CD4-positive, CD25-positive, alpha-beta regulatory T cell (primary cell): ENCODE data around the gene CDKL5. TPM values are rescaled to one million over a fixed set of nuclear protein-coding genes. Genes with fewer than 3 reads are reported as not detected.
A peak's percentile ranks its signal among the peaks of the same experiment; 100 is the strongest.

Experiments
- ATAC-seq, 2 donors: fragments of 150-1000 bp; cut with Tn5 transposase; one replicate each; pipeline ENCODE4 v1.10.0; 2021; ENCODE audit warnings: low read depth in 2 of 2, moderate number of reproducible peaks in 2 of 2, moderate library complexity in 1 of 2
- DNase-seq, 3 donors: peaks; one replicate each; pipeline versions ENCODE4 v3.0.0 to v3.0.0-alpha.2; 2012 to 2022; ENCODE audit warnings: mixed read lengths in 1 of 3
- H3K27ac ChIP-seq: one replicate; pipeline ENCODE4 v1.7.0; 2013; ENCODE audit warnings: mild to moderate bottlenecking, low read length; ENCODE audit not compliant: insufficient read depth, poor library complexity, severe bottlenecking
- H3K27me3 ChIP-seq: one replicate; pipeline ENCODE4 v1.7.0; 2013; ENCODE audit warnings: low read length; ENCODE audit not compliant: control insufficient read depth, insufficient read depth
- H3K36me3 ChIP-seq: one replicate; pipeline ENCODE4 v1.7.0; 2013; ENCODE audit warnings: mild to moderate bottlenecking, low read length, moderate library complexity; ENCODE audit not compliant: control insufficient read depth, insufficient read depth
- H3K4me1 ChIP-seq: 2 replicates; pipeline ENCODE4 v1.7.0; 2013; ENCODE audit warnings: mild to moderate bottlenecking, low read length; ENCODE audit not compliant: insufficient read depth, control insufficient read depth, poor library complexity, severe bottlenecking
- H3K4me3 ChIP-seq: one replicate; pipeline ENCODE4 v1.7.0; 2013; ENCODE audit warnings: low read depth, mild to moderate bottlenecking, low read length, moderate library complexity
- H3K9me3 ChIP-seq, 2 experiments: 1 replicate in 1 of 2; 2 replicates in 1 of 2; pipeline ENCODE4 v1.7.0; 2013; ENCODE audit warnings: low read length in 2 of 2, mild to moderate bottlenecking in 1 of 2, moderate library complexity in 1 of 2; ENCODE audit not compliant: control insufficient read depth in 2 of 2
- H3K27ac Mint-ChIP-seq, 3 donors: one replicate each; pipeline ENCODE4 v1.8.0; 2020 to 2022; ENCODE audit warnings: mild to moderate bottlenecking in 3 of 3, mixed read lengths in 3 of 3, moderate library complexity in 2 of 3
- H3K27me3 Mint-ChIP-seq: one replicate; pipeline ENCODE4 v1.8.0; 2022; ENCODE audit warnings: mild to moderate bottlenecking, mixed read lengths
- H3K36me3 Mint-ChIP-seq: one replicate; pipeline ENCODE4 v1.8.0; 2020; ENCODE audit warnings: mixed read lengths
- H3K4me1 Mint-ChIP-seq, 4 donors: one replicate each; pipeline ENCODE4 v1.8.0; 2020 to 2022; ENCODE audit warnings: mixed read lengths in 4 of 4, mild to moderate bottlenecking in 1 of 4
- H3K4me3 Mint-ChIP-seq, 4 donors: one replicate each; pipeline ENCODE4 v1.8.0; 2020 to 2022; ENCODE audit warnings: mild to moderate bottlenecking in 4 of 4, mixed read lengths in 4 of 4, moderate library complexity in 3 of 4
- H3K9me3 Mint-ChIP-seq, 7 donors: one replicate each; pipeline ENCODE4 v1.8.0; 2020 to 2022; ENCODE audit warnings: mixed read lengths in 7 of 7, mild to moderate bottlenecking in 3 of 7, moderate library complexity in 2 of 7
- polyA plus RNA-seq, 4 donors: library from polyadenylated mRNA; unstranded; fragments of 300-500 nt; fragmentation: Illumina TruSeq; gene quantifications; one replicate each; pipeline ENCODE4 v1.2.3, GENCODE V29; 2021
- total RNA-seq: library from RNA; stranded (reverse); gene quantifications from one replicate; pipeline ENCODE4 v1.2.3, GENCODE V29; 2022

Gene CDKL5
- total and polyA plus RNA-seq, 5 donors from 2014 or later = 0.02 to 2.9 (median 1.3) TPM

DNA sequence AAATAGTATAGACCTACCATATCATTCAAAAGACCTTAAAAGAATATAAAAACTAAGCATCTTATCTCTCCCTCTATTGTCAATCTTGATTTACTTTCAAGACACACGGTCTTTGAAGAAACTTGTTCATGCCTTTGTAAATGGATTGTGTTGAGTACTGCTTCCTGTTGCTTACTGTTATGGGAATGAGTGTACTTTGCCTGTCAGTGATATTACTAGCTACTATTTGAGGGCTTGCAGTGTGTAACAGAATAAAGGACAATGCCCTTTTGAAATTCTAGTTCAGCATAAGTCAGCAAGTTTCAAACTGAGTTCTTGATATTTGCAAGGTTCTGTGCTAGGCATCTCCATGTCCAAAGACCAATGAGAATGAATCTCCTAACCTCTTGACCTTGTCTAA lies 36.0 kb downstream of the CDKL5 start:
- Mint-ChIP-seq H3K27ac (no peak overlapping the region), H3K9me3 (no peaks in the 10 kb centered on the region), H3K4me3 (no peak overlapping the region), H3K27me3 (no peaks in the 10 kb centered on the region), H3K4me1 (peaks cover 0 to 8% (median 2%) of the 10 kb centered on the region in 4 donors), H3K36me3 (no peaks in the 10 kb centered on the region)
- Histone ChIP-seq H3K27me3 (no peaks in the 10 kb centered on the region), H3K4me1 (no peaks in the 10 kb centered on the region), H3K36me3 (no peaks in the 10 kb centered on the region), H3K9me3 (no peaks in the 10 kb centered on the region), H3K4me3 (no peak overlapping the region), H3K27ac (no peak overlapping the region)
- no peak for DNase-seq
- no peak for ATAC-seq

DNA sequence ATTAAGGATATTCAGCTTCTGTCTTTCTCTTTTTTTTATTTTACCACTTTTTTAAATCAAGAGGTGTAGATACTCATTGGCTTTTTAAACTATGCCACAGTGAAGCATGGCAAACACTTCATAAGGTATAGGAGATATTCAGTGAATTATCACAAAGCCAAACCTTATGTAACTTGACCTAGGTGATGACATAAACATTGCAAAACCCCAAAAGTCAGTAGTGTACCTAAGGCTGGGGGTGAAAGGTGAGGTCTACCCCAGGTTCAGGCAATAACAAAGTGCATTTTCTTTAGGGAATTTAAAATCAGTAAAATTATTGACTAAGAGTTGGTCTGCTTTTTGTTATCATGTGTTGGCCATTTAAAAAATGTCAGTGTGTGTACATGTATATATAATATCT lies 39.1 kb downstream of the CDKL5 start:
- no peak overlapping the region for H3K4me3 Mint-ChIP-seq
- no peaks in the 10 kb centered on the region for H3K9me3 ChIP-seq
- no peaks in the 10 kb centered on the region for H3K36me3 Mint-ChIP-seq
- no peaks in the 10 kb centered on the region for H3K27me3 Mint-ChIP-seq
- peaks cover 0 to 3% (median 0%) of the 10 kb centered on the region in 4 donors for H3K4me1 Mint-ChIP-seq
- no peak overlapping the region for H3K27ac ChIP-seq
- no peaks in the 10 kb centered on the region for H3K36me3 ChIP-seq
- no peaks in the 10 kb centered on the region for H3K27me3 ChIP-seq
- DNase-seq = no peak
- H3K27ac Mint-ChIP-seq = no peak overlapping the region
- H3K4me3 ChIP-seq = no peak overlapping the region
- H3K9me3 Mint-ChIP-seq = no peaks in the 10 kb centered on the region
- ATAC-seq = no peak
- no peaks in the 10 kb centered on the region for H3K4me1 ChIP-seq

DNA sequence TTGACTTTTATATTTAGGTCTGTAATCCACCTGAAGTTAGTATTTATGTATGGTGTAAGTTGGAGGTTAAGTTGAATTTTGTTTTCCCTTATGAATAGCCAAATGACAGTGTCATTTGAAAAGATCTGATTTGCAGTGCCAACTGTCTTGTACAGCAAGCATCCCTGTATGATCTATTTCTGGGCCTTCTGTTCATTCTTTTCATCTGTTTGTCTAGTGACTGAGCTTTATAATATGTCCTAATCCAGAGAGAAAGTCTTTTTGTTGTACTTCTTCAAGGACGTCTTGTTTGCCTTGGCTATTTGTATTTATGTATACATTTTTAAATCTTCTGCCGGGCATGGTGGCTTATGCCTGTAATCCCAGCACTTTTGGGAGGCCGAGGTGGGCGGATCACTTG lies 39.6 kb downstream of the CDKL5 start:
- no peaks in the 10 kb centered on the region for H3K27me3 ChIP-seq
- Mint-ChIP-seq H3K4me1 (peaks cover 0 to 3% (median 0%) of the 10 kb centered on the region in 4 donors), H3K36me3 (no peaks in the 10 kb centered on the region), H3K27me3 (no peaks in the 10 kb centered on the region), H3K9me3 (no peaks in the 10 kb centered on the region), H3K4me3 (no peak overlapping the region), H3K27ac (no peak overlapping the region)
- H3K4me1 ChIP-seq = no peaks in the 10 kb centered on the region
- no peak overlapping the region for H3K27ac ChIP-seq
- no peaks in the 10 kb centered on the region for H3K9me3 ChIP-seq
- ATAC-seq (no peak), DNase-seq (no peak)
- H3K4me3 ChIP-seq = no peak overlapping the region
- H3K36me3 ChIP-seq = no peaks in the 10 kb centered on the region

DNA sequence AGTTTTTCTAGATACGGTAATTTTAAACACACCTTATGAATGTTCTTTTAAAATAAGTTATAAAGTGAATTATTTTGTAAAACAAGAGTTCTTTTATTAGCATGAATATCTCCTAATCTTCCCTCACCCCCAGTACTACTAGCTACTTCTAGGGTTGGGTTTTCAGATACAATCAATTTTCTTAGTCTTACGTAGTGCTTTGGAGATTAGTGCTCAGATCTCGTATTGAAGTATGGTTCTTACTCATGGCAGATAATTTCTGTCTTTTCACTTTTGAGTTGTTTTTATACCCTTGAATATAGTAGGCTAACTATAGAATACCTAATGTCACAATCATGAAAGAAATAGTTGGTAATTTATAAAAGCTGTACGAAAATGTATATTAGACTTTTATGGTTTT lies 43.2 kb downstream of the CDKL5 start:
- Mint-ChIP-seq H3K36me3 (no peaks in the 10 kb centered on the region), H3K4me3 (no peak overlapping the region), H3K9me3 (no peaks in the 10 kb centered on the region), H3K27ac (peak overlapping the region in 1 of 3 donors; percentile 42), H3K27me3 (no peaks in the 10 kb centered on the region), H3K4me1 (no peaks in the 10 kb centered on the region)
- Histone ChIP-seq H3K9me3 (no peaks in the 10 kb centered on the region), H3K4me3 (no peak overlapping the region), H3K4me1 (no peaks in the 10 kb centered on the region), H3K27me3 (no peaks in the 10 kb centered on the region), H3K36me3 (no peaks in the 10 kb centered on the region), H3K27ac (no peak overlapping the region)
- DNase-seq = peak in 1 of 3 donors; percentile 1
- ATAC-seq = no peak

DNA sequence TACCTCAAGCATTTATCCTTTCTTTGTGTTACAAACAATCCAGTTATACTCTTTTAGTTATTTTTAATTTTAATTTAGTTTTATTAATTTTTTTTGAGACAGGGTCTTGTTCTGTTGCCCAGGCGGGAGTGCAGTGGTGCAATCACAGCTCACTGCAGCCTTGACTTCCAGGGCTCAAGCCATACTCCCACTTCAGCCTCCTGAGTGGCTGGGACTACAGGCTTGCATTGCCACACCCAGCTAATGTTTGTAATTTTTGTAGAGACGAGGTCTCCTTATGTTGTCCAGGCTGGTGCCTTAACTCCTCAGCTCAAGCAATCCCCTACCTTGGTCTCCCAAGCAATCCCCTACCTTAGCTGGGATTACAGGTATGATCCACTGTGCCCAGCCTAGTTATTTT lies 45.9 kb downstream of the CDKL5 start:
- Mint-ChIP-seq H3K27ac (no peak overlapping the region), H3K27me3 (no peaks in the 10 kb centered on the region), H3K4me3 (no peak overlapping the region), H3K36me3 (no peaks in the 10 kb centered on the region), H3K4me1 (no peaks in the 10 kb centered on the region), H3K9me3 (no peaks in the 10 kb centered on the region)
- H3K27ac ChIP-seq = no peak overlapping the region
- H3K27me3 ChIP-seq = no peaks in the 10 kb centered on the region
- H3K4me1 ChIP-seq = no peaks in the 10 kb centered on the region
- no peak overlapping the region for H3K4me3 ChIP-seq
- no peaks in the 10 kb centered on the region for H3K9me3 ChIP-seq
- ATAC-seq (no peak), DNase-seq (no peak)
- H3K36me3 ChIP-seq = no peaks in the 10 kb centered on the region

DNA sequence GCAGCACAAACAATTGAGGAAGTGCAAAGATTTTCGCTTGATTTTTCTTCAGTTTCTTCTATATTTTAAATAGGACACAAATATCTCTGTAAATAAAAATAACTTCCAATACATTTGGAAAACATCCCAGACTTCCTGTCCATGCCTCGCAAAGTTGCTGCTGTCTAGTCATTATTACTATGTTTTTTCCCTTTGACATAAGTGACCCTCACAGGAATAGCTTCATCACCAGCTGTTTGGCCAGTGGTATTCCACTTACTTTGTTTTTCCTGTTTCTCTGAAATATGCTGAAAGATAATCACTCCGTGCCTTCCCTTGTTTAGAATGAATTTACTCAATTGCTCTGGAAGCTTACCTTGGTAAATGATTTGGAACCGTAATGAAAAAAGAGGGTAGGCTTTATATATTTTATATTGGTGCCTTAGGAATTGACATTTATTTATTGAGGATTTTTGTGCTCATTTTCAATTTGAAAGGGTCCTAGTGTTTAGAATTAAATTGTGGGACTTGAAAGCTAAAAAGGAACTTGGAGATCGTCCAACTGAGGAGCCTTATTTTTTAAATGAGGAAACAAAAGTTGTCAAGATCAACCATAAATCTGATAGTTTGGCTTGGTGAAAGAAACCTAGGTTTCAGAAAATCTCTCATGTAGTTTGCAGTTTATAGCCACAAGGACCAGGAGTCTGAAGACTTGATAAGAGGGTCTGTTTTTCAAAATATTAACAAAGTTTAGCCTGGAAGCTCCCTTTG lies 65.6 kb downstream of the CDKL5 start:
- no peaks in the 10 kb centered on the region for H3K27me3 ChIP-seq
- H3K9me3 Mint-ChIP-seq = no peaks in the 10 kb centered on the region
- H3K4me1 Mint-ChIP-seq = peaks cover 0 to 4% (median 0%) of the 10 kb centered on the region in 4 donors
- no peak overlapping the region for H3K4me3 ChIP-seq
- H3K27ac ChIP-seq = no peak overlapping the region
- H3K9me3 ChIP-seq = no peaks in the 10 kb centered on the region
- H3K27ac Mint-ChIP-seq = no peak overlapping the region
- no peak for DNase-seq
- H3K4me3 Mint-ChIP-seq = no peak overlapping the region
- no peaks in the 10 kb centered on the region for H3K4me1 ChIP-seq
- H3K27me3 Mint-ChIP-seq = no peaks in the 10 kb centered on the region
- ATAC-seq = no peak
- no peaks in the 10 kb centered on the region for H3K36me3 ChIP-seq
- H3K36me3 Mint-ChIP-seq = no peaks in the 10 kb centered on the region

DNA sequence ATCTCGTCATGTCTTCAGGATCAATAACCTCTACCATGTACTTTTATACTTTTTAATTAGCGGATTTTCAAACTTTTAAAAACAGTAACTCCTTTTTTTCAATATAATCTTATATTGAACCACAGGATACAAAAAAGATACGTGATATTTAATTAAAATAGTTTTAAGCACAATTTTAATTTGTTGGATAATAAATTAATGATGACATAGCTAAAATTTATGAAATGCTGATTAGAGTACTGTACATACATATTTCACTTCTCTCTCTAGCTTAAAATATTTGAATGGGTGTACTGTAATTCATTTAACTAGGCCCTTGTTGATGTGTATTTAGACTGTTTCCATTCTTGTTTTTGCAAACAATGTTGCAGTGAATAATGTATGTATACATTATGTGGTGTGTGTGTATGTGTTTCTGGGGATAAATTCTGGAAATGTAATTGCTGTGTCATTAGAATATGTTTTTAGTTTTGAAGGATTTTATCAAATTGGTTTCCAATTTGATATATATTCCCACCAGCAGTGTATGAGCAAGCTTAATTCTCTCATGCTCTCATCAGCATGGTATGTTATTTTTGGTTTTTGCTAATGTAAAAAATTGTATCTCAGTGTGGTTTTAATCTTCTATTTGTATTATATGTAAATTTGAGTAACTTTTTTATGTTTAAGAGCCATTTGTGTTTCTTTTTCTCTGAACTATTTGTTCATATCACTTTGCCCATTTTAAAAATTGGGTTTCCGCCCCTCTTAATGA lies 66.4 kb downstream of the CDKL5 start:
- H3K4me1 ChIP-seq = no peaks in the 10 kb centered on the region
- no peaks in the 10 kb centered on the region for H3K9me3 ChIP-seq
- ATAC-seq (no peak), DNase-seq (no peak)
- Mint-ChIP-seq H3K27me3 (no peaks in the 10 kb centered on the region), H3K4me3 (no peak overlapping the region), H3K36me3 (no peaks in the 10 kb centered on the region), H3K27ac (no peak overlapping the region), H3K9me3 (peaks cover 0 to 2% (median 0%) of the 10 kb centered on the region in 7 donors), H3K4me1 (peaks cover 0 to 4% (median 0%) of the 10 kb centered on the region in 4 donors)
- H3K27ac ChIP-seq = no peak overlapping the region
- no peaks in the 10 kb centered on the region for H3K36me3 ChIP-seq
- no peak overlapping the region for H3K4me3 ChIP-seq
- H3K27me3 ChIP-seq = no peaks in the 10 kb centered on the region

DNA sequence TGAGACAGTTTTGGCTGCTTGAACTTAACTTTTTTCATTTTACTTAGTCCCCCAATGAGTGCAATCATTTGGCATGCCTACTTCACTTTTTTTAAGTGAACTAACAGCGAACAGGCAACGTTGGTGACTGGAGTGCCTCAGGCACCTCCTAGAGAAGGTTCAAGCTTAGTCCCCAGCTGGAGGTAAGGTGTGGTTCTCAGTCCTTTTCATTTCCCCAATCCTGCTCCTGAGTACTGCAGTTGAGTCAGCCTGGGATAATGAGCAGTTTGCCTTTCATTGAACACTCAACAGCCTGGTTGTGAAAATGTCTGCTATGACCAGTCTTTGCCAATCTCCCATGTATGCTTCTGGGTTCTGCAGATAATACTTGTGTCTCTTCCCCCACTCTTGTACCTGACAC lies 109.5 kb downstream of the CDKL5 start:
- H3K27me3 ChIP-seq = no peaks in the 10 kb centered on the region
- no peaks in the 10 kb centered on the region for H3K27me3 Mint-ChIP-seq
- no peak for DNase-seq
- H3K9me3 ChIP-seq = no peaks in the 10 kb centered on the region
- no peaks in the 10 kb centered on the region for H3K36me3 ChIP-seq
- H3K9me3 Mint-ChIP-seq = no peaks in the 10 kb centered on the region
- no peak overlapping the region for H3K27ac ChIP-seq
- H3K36me3 Mint-ChIP-seq = no peaks in the 10 kb centered on the region
- no peak overlapping the region for H3K27ac Mint-ChIP-seq
- no peaks in the 10 kb centered on the region for H3K4me1 ChIP-seq
- H3K4me1 Mint-ChIP-seq = peaks cover 0 to 6% (median under 1%) of the 10 kb centered on the region in 4 donors
- no peak overlapping the region for H3K4me3 Mint-ChIP-seq
- no peak overlapping the region for H3K4me3 ChIP-seq
- ATAC-seq = no peak
